Gastrocnemius medialis (tissue), 4 donors: ENCODE measurements around the gene ANKRD63.

Experiments
- POLR2A ChIP-seq, 2 donors: fragments of 450-650 bp; IDR thresholded peaks; one replicate each; pipeline ENCODE4 v1.6.1; 2017; ENCODE audit warnings: antibody characterized with exemption in 2 of 2, mild to moderate bottlenecking in 2 of 2, moderate library complexity in 2 of 2
- TF ChIP-seq, protein P1 (sequence below), 5 experiments: fragments of 450-650 bp in 3 of 5; fragments of 200-600 bp in 2 of 5; sonication (generic) in 2 of 5; IDR thresholded peaks in 4 of 5; conservative IDR thresholded peaks in 1 of 5; 1 replicate in 4 of 5; 2 replicates in 1 of 5; pipeline ENCODE4 v1.5.1; 2016 to 2019; ENCODE audit warnings: antibody characterized with exemption in 5 of 5, mild to moderate bottlenecking in 3 of 5, moderate library complexity in 3 of 5

GRCh38 chr15:40243126-40243810 is 39.6 kb downstream of the ANKRD63 start:
- TF ChIP-seq POLR2A (IDR thresholded peaks at IDR 0.05): no peak
- TF ChIP-seq, protein P1, sequence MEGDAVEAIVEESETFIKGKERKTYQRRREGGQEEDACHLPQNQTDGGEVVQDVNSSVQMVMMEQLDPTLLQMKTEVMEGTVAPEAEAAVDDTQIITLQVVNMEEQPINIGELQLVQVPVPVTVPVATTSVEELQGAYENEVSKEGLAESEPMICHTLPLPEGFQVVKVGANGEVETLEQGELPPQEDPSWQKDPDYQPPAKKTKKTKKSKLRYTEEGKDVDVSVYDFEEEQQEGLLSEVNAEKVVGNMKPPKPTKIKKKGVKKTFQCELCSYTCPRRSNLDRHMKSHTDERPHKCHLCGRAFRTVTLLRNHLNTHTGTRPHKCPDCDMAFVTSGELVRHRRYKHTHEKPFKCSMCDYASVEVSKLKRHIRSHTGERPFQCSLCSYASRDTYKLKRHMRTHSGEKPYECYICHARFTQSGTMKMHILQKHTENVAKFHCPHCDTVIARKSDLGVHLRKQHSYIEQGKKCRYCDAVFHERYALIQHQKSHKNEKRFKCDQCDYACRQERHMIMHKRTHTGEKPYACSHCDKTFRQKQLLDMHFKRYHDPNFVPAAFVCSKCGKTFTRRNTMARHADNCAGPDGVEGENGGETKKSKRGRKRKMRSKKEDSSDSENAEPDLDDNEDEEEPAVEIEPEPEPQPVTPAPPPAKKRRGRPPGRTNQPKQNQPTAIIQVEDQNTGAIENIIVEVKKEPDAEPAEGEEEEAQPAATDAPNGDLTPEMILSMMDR (IDR thresholded peaks at IDR 0.05 in 4 of 5, conservative IDR thresholded peaks at IDR 0.05 in 1 of 5): no peak
